MM.1S (cell line): ENCODE results near the gene DYNLRB1.

Experiments used
- DNase-seq: peaks from one replicate; pipeline ENCODE4 v3.0.0-alpha.2; 2015
- H2AFZ ChIP-seq: fragments of 300-600 bp; sonication (generic); 2 replicates; pipeline ENCODE4 v1.6.0; 2016; ENCODE audit warnings: antibody characterized with exemption, low read length
- H3F3A ChIP-seq: fragments of 300-600 bp; sonication (generic); 2 replicates; pipeline ENCODE4 v1.6.1; 2016; ENCODE audit warnings: mild to moderate bottlenecking, antibody characterized with exemption, low read length, moderate library complexity, mixed read lengths; ENCODE audit not compliant: insufficient read depth
- H3K27ac ChIP-seq: fragments of 300-600 bp; sonication (generic); 2 replicates; pipeline ENCODE4 v1.5.1; 2016; ENCODE audit warnings: mild to moderate bottlenecking, low read length
- H3K27me3 ChIP-seq: fragments of 300-600 bp; sonication (generic); replicated peaks from 2 replicates; pipeline ENCODE4 v1.6.0; 2016; ENCODE audit warnings: low read length; ENCODE audit not compliant: insufficient read depth
- H3K36me3 ChIP-seq: fragments of 300-600 bp; sonication (generic); replicated peaks from 2 replicates; pipeline ENCODE4 v1.6.1; 2016; ENCODE audit warnings: mild to moderate bottlenecking, low read length, mixed read lengths; ENCODE audit not compliant: insufficient read depth
- H3K4me1 ChIP-seq: fragments of 300-600 bp; sonication (generic); 2 replicates; pipeline ENCODE4 v1.6.1; 2016; ENCODE audit warnings: low read length, mixed read lengths
- H3K4me2 ChIP-seq: fragments of 300-600 bp; sonication (generic); 2 replicates; pipeline ENCODE4 v1.6.0; 2016; ENCODE audit warnings: low read depth, low read length
- H3K4me3 ChIP-seq: fragments of 300-600 bp; sonication (generic); 2 replicates; pipeline ENCODE4 v1.5.1; 2016; ENCODE audit warnings: low read length, mixed read lengths
- H3K79me2 ChIP-seq: fragments of 300-600 bp; sonication (generic); 2 replicates; pipeline ENCODE4 v1.6.1; 2016; ENCODE audit warnings: mixed run types, low read length, mixed read lengths
- H3K9ac ChIP-seq: fragments of 300-600 bp; sonication (generic); 2 replicates; pipeline ENCODE4 v1.6.1; 2016; ENCODE audit warnings: low read length, mixed read lengths
- H3K9me2 ChIP-seq: fragments of 300-600 bp; sonication (generic); replicated peaks from 2 replicates; pipeline ENCODE4 v1.6.1; 2016; ENCODE audit warnings: mild to moderate bottlenecking, low read length, mixed read lengths; ENCODE audit not compliant: insufficient read depth
- H3K9me3 ChIP-seq: fragments of 300-600 bp; sonication (generic); replicated peaks from 2 replicates; pipeline ENCODE4 v1.6.1; 2016; ENCODE audit warnings: mild to moderate bottlenecking, low read length, mixed read lengths; ENCODE audit not compliant: insufficient read depth
- H4K20me1 ChIP-seq: fragments of 300-600 bp; sonication (generic); 2 replicates; pipeline ENCODE4 v1.6.1; 2016; ENCODE audit warnings: mild to moderate bottlenecking, low read length, moderate library complexity, mixed read lengths; ENCODE audit not compliant: insufficient read depth
- CTCF ChIP-seq: fragments of 300-600 bp; sonication (generic); IDR thresholded peaks from 2 replicates; pipeline ENCODE4 v1.5.1; 2016; ENCODE audit warnings: antibody characterized with exemption, low read length, mixed read lengths
- EZH2 ChIP-seq: fragments of 300-600 bp; sonication (generic); optimal IDR thresholded peaks from 2 replicates; pipeline ENCODE3; 2017; ENCODE audit warnings: low read depth, mild to moderate bottlenecking, antibody characterized with exemption, low read length, mixed read lengths
- EZH2phosphoT487 ChIP-seq: fragments of 300-600 bp; sonication (generic); IDR thresholded peaks from 2 replicates; pipeline ENCODE4 v1.6.1; 2018; ENCODE audit warnings: antibody characterized with exemption, low read length

DYNLRB1 gene

GRCh38 chr20:34539756-34540155, 23.5 kb downstream of the DYNLRB1 start:
- H3K79me2 ChIP-seq, result no peaks in the 10 kb centered on the region
- H3K9ac ChIP-seq, result no peak overlapping the region
- H3K4me2 ChIP-seq, result no peak overlapping the region
- no peaks in the 10 kb centered on the region for H3K27me3 ChIP-seq
- TF ChIP-seq EZH2phosphoT487 (no peak), CTCF (no peak), EZH2 (no peak)
- H3K36me3 ChIP-seq, result no peaks in the 10 kb centered on the region; the same call in 1 of the 2 replicates
- H3F3A ChIP-seq, result no peaks in the 10 kb centered on the region
- H3K4me1 ChIP-seq, result no peaks in the 10 kb centered on the region
- H3K9me3 ChIP-seq, result no peaks in the 10 kb centered on the region
- no peaks in the 10 kb centered on the region for H3K9me2 ChIP-seq
- no peak for DNase-seq
- H3K4me3 ChIP-seq, result no peak overlapping the region
- H2AFZ ChIP-seq, result no peak overlapping the region
- no peaks in the 10 kb centered on the region for H4K20me1 ChIP-seq
- no peak overlapping the region for H3K27ac ChIP-seq

DNA sequence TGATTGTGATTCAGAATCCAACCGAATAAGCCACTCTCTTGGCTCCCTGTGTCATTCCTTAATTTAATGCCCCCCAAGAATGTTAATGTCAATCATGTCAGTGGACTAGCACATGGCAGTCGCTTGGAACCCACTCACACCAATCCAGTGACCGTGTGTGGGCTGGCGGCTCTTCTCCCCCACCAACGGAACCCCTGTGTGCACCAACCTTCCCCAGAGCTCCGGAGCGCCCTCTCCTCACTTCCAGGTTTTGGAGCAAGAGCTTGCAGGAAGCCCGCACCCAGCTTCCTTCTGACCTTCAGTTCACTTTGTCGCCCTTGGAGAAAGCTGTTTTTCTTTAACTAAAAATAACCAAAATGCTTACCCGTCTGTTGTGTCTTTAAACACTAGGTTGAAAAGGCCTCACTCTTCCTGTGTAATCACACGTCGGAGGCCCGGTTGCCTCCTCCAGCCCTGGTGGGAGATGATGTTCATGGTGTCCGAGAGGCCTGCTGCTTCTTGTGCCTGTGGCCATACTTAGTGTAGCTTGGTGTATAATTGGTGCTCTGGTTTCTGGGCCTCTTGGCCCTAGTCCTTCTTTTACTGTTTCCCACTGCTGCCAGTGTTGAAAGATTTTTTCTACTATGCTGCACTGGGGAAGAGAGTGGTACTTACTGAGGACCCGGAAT, 24.5 kb downstream of the DYNLRB1 start:
- H2AFZ ChIP-seq, result no peak overlapping the region
- no peak overlapping the region for H3K4me2 ChIP-seq
- no peaks in the 10 kb centered on the region; the same call in 1 of the 2 replicates for H3K36me3 ChIP-seq
- H3K79me2 ChIP-seq, result no peaks in the 10 kb centered on the region
- no peak for TF ChIP-seq EZH2
- TF ChIP-seq CTCF, result no peak
- no peak for DNase-seq
- H3K9me3 ChIP-seq, result no peaks in the 10 kb centered on the region
- no peak overlapping the region for H3K9ac ChIP-seq
- no peak overlapping the region for H3K4me3 ChIP-seq
- no peaks in the 10 kb centered on the region for H3K9me2 ChIP-seq
- no peaks in the 10 kb centered on the region for H3K27me3 ChIP-seq
- no peaks in the 10 kb centered on the region for H3K4me1 ChIP-seq
- no peak overlapping the region for H3K27ac ChIP-seq
- H4K20me1 ChIP-seq, result no peaks in the 10 kb centered on the region
- H3F3A ChIP-seq, result no peaks in the 10 kb centered on the region

DNA sequence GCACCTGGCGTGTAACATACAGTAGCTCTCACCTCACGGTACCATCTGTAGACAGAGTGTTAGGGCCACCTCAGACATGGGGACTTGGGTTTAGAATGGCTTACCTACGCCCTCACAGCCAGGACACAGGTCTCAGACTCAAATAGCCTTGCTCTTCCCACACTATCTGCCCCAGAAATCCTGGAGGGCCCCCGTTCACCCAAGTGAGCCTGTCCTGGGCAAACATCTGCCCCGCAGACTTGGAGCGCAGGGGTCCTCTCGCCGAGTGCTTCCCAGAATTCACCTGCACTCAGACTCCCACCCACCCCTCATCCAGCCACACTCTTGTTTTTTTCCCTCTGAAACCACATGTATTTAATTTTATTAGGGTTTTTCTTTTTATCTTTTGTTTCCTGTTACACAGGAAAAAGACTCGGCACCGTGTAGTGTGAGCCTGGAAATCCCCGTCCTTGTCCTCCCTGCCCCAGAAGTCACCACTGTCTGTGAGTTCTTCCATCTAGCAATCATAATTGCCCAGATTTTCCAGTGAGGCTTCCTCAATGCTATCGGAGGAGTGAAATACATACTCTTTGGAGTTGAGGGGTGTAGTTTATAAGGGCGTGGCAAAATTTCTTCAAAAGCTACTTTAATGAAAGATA, 25.2 kb downstream of the DYNLRB1 start:
- H3K9ac ChIP-seq, result no peak overlapping the region
- no peaks in the 10 kb centered on the region for H3K27me3 ChIP-seq
- H3K79me2 ChIP-seq, result no peaks in the 10 kb centered on the region
- no peaks in the 10 kb centered on the region for H3K9me2 ChIP-seq
- no peak overlapping the region for H3K4me2 ChIP-seq
- H4K20me1 ChIP-seq, result no peaks in the 10 kb centered on the region
- H2AFZ ChIP-seq, result no peak overlapping the region
- TF ChIP-seq CTCF, result no peak
- no peak for TF ChIP-seq EZH2
- TF ChIP-seq EZH2phosphoT487, result no peak
- DNase-seq, result no peak
- no peaks in the 10 kb centered on the region for H3F3A ChIP-seq
- no peaks in the 10 kb centered on the region for H3K9me3 ChIP-seq
- no peaks in the 10 kb centered on the region for H3K4me1 ChIP-seq
- no peak overlapping the region for H3K27ac ChIP-seq
- no peak overlapping the region for H3K4me3 ChIP-seq
- H3K36me3 ChIP-seq, result no peaks in the 10 kb centered on the region
